NCI-H2029 (cell line): Measurements from ENCODE around the gene COA4.

Source experiments
- DNase-seq: peaks from one replicate; lab custom pipeline; 2025; lab: John Stamatoyannopoulos, UW

The COA4 gene

GRCh38 chr11:73866095-73866579, 10.5 kb downstream of the COA4 start:
- no peak for DNase-seq

DNA sequence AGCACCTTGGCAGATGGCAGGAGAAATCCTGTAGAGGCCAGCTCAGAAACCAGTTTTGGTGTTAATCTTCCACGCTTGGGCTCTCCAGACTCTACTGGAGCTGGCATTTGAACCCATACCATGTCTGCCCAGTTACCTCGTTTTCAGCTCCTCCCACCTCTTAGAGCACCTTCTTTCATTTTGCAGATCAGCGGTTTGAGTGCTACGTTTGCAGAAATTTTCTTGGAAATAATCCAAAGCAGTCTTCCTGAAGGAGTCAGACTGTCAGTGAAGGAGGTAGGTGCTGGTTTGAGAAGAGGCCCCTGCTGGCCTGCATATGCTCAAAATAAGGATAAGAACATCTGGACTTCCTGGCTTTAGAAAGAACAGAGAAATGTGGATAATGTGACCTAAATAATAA, 13.7 kb downstream of the COA4 start:
- peak; percentile 12 for DNase-seq

- DNase-seq, result no peak
Observed at GRCh38 chr11:73860202-73860601, 16.4 kb downstream of the COA4 start.

- no peak for DNase-seq
Observed at GRCh38 chr11:73859671-73860070, 17.0 kb downstream of the COA4 start.

GRCh38 chr11:73856031-73856567, 20.5 kb downstream of the COA4 start:
- DNase-seq, result no peak

GRCh38 chr11:73854680-73855079, 22.0 kb downstream of the COA4 start:
- DNase-seq, result no peak

- DNase-seq, result no peak
Observed at GRCh38 chr11:73852049-73852448, 24.6 kb downstream of the COA4 start.

- DNase-seq, result no peak
Observed at GRCh38 chr11:73851046-73851764, 25.4 kb downstream of the COA4 start.

DNA sequence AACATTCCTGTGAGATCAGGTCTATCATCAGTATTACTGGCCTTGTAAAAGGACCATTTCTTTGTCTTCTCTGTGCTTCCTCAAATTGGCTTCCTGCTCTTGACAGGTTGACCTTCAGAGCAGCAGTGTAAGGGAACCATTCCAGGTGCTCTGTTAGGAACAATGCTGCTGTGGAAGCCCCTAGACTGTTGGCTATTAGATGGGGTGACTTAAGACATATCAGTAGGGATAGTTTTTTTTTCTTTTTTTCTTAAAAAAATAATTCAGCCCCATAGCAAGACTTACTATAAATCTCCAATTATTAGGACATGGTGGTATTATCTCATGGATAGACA, 37.6 kb downstream of the COA4 start:
- no peak for DNase-seq

- DNase-seq, result no peak
Observed at GRCh38 chr11:73838443-73839122, 38.1 kb downstream of the COA4 start.

GRCh38 chr11:73833067-73833466, 43.6 kb downstream of the COA4 start:
- DNase-seq, result no peak

DNA sequence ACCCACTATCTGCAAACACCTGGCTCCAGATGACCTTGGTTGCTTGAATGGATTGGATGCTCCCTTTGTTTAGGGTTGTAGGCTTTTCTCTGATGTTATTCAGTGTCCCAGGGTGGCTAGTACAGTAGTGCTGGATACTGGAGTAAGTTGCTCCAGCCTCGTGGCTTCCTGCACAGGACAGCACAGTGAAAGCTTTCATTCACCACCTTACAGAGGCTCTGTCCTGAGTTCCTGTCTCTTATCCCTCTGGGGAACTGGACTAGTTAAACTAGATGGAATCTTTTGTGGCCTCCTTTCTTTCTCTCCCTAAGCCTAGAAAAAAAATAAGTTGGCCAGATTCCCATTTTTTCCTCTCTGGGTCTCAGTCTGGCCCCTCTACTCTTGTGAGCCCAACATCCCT, 46.4 kb downstream of the COA4 start:
- no peak for DNase-seq
